Femur (tissue), 1 donor: Measurements from ENCODE around the gene STYX.

Experiments
- DNase-seq: peaks from one replicate; pipeline ENCODE4 v3.0.0-alpha.2; 2017

STYX gene, protein sequence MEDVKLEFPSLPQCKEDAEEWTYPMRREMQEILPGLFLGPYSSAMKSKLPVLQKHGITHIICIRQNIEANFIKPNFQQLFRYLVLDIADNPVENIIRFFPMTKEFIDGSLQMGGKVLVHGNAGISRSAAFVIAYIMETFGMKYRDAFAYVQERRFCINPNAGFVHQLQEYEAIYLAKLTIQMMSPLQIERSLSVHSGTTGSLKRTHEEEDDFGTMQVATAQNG

DNA sequence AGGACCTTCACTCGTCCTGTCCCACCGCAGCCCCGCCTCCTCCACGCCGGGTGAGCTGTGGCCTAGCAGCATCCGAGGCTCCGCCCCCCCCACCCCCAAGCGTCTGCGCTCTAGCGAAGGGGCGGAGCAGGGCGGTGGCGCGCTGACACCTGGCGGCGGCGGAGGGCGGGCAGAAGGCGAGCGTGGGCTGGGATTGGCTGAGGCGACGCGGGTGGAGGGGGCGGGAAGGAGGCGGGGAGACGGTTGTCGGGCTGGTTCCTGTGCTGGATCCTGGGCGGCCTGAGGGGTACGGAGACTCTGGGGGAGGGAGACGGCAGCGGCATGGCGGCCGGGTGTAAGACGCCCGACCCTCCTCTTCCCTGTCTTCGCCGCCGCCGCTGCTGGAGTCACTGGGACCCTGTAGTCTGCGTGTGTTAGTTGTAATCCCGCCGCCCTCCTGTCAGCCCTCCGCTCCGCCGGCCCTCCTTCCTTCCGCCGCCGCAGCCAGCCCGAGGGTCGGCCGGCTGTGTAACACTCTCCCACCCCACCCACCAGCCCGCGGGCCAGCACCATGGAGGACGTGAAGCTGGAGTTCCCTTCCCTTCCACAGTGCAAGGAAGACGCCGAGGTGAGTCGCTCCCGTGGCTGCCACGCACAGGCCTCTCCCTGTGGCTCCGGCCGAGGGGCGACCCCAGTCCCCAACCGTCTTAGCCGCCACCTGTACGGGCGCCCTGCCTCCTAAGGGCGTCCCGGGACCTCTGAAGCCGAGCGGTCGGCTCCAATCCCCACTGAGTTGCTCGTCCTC, at the start of gene STYX:
STYX (plus strand) TSS at position 242 of the 784 bp plus-strand sequence; CDS start at position 551, 309 bp downstream.
- DNase-seq, result peak; percentile 99

DNA sequence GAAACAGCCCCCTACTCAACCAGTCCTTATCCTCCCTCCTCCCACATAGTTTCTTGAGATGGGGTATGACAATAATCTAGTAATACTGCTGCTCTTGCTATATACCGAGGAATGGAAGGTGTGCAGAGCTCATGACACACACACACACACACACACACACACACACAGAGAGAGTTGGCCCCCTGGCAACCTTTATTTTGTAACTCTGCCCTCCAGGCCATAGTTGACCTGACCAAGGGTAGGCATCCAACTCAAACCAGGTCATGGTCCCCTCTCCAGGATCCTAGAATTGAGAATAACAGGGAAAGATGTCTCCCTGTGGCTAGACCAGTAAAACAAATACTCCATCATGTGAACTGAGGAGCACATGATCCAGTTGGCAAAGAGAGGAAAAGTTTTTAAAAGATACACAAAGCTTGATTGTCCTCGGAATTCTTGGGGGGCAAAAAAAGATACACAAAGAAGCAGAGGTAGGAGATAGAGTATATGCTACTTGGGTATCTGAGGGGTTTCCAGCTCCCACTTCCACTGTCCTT, 45.9 kb upstream of the STYX start:
- DNase-seq, result no peak

DNA sequence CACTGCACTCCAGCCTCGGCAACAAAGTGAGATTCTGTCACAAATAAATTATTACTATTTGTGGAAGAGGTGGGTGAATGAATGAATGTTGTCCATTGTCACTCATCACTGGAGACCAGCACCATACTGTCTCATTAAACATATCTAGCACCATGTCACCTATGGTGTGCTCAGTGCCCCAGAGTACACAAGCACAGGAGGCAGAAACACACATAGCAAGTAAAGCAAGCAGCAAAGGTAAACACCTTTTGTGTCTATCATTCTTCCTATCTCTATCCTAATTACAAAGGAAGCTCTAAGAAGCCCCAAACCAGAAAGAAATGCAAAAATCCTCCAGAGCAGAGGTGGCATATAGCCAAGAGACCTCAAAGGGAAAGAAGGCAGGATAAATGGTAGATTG, 43.8 kb upstream of the STYX start:
- DNase-seq, result no peak

DNA sequence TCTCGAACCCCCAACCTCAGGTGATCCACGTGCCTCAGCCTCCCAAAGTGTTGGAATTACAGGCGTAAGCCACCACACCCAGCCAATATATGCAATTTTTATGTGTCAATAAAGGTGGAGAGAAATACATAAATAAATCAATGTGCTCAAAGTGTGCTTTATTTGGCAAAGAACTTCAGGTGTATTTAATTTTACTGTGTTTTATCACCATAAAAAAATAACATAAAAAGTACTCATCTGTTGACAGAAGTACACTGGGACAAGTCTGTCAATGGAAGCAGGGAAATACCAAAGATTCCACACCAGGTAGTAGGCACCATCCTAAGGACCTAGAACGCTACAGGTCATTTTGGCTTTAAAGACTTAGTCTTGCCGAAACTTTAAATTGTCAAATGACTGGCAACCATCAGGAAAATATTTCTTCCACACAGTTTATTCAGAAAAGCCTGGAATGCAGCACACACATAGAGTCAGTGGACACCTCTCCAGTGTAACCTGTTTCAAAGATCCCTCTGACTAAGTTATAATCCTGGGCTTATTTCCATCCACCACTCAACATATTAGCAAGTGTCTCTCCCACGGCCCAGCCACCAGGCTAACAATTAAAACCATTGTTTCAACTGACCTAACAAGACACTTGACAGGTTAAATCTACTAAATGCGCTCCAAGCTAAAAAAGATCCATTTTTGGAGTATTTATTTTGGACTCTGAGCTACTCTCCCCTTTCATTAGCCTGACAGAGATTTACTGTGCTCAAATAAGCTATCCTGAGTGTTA, 38.8 kb upstream of the STYX start:
- DNase-seq, result no peak

DNA sequence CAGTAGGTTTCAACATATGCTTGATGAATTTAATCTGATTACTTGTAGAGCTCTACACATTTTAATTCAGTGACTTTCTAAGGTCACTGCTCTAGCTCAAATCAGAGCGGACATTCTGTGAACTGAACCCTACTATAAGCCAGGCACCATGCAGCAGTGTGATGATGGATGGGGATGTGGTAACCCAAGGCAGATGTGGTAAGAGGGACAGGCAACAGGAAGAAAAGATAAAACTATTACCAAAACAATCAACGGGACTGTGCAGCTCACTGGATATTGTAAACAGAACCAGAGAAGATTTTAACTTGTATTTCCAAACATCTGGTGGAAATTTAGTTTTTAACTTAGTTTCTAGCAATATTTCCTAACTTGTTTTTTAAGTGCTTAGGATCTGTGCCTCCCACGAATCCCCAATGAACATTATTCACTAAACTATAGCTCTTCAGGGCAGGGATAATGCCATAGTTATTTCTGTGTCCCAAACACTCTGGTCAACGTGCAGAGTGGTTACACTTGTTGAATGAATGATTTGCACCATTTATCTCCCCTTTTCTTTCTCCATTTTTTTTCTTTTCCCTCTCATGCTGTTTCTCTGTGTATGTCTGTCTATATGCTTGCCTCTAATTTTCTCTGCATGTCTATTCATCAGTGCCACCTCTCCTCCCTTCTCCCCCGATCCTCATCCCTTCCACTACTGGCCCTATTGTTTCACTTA, 37.6 kb upstream of the STYX start:
- DNase-seq, result peak; percentile 22

DNA sequence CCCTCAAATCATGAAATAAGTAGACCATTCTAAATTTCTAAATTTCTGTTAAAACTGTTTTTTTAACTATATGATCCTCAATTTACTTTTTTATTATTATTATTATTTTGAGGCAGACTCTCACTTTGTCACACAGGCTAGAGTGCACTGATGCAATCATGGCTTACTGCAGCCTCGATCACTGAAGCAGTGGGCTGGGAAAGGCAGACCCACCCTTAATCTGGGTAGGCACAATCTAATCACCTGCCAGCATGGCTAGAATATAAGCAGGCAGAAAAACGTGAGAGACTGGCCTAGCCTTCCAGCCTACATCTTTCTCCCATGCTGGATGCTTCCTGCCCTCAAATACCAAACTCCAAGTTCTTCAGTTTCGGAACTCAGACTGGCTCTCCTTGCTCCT, 36.9 kb upstream of the STYX start:
- DNase-seq, result no peak

DNA sequence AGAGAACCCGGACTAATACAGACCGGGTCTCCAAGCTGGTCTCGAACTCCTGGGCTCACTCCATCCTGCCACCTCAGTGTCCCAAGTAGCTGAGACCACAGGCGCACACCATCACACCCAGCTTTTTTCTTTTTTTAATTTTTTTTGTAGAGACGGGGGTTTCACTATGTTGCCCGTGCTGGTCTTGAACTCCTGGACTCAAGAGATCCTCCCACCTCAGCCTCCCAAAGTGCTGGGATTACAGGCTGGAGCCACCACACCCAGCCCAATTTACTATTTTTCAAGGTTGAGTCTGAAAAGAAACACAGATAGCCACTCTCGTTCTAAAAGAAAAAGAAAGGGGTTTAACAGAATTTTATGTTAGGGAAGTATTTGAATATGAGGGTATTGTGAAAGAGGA, 36.4 kb upstream of the STYX start:
- DNase-seq, result no peak

DNA sequence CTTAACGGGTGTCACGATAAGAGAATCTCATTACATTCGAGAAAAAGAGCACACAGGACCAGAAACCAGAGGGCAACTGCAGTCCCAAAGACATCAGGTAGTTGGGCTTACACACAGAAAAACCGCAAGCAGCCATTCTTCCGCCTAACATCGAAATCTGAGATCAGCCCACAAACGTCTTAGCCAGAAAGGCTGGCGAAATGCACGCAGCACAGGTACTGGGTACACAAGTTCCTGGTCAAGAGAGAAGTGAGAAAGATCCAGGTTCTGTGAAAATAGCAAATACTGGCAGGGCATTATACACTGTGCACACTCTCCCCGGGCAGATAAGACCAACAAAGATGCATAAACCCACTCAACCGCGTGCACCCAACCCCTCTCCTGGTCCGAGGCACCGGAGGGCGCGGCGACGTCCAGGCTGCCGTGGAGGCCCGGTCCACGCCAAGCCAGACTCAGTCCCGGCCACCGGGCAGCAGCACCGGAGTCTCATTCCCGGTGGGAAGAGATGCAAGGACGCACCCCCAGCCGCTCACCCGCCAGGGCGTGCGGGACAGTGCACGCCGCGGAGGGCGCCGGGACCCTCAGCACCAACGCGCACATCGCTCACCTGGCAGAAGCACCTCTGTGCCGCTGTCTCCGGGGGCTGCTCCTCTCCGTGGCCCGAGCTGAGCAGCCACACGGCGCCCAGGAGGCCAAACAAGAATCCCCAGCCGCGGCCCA, 35.0 kb upstream of the STYX start:
- DNase-seq, result peak; percentile 53

DNA sequence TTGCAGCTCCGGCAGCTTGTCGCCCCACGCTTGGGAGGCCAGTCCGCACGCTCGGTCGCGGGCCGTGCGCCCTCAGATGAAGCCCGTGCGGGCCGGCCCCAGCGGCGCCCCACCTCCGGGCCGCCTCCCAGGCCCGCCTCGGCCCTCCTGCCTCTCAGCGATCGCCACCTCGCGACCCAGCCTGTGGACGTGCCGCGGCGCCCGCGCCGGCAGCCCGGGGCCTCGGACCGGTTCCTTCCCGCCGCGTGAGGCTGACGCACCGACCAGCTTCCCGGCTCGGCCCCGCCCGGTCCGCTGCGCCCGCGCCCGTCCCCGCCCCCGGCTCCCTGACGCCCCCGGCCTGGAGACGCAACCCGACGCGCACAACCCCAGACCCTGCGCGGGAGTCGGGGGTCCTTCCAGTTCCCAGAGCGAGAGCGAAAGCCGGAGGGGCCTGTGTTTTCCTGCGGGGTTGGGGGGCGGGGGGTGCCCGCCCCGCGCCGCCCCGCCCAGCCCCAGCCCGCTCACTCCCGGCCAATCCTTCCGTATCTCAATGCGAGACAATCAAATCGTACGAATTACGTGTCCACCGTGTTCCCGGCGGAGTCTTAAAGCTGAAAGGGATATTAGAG, 34.4 kb upstream of the STYX start, which contains the start of gene ERO1A:
ERO1A (minus strand) TSS at position 78 of the 611 bp plus-strand sequence; CDS start at position 1, 77 bp downstream.
- DNase-seq, result peak; percentile 86

DNA sequence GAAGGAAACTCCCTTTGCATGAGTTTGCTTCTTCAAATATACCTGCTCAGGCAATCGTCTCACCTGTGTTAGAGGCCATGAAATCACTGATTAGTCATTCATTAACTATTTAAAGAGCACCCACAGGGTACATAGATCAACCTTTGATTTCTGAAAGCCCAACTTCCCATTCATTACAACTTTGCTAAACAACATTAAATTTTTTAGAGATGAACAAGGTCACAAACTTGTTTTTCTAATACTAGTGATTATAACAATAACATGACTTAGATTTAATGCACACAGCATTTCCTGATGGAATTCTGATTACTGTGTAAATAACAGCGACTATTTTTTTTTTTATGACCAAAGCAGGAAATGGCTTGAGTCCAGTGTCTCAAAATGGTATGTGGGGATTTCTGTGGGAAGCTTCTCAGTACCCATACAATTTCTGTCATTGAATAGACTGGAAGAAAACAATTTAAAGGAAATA, 29.2 kb upstream of the STYX start:
- no peak for DNase-seq

DNA sequence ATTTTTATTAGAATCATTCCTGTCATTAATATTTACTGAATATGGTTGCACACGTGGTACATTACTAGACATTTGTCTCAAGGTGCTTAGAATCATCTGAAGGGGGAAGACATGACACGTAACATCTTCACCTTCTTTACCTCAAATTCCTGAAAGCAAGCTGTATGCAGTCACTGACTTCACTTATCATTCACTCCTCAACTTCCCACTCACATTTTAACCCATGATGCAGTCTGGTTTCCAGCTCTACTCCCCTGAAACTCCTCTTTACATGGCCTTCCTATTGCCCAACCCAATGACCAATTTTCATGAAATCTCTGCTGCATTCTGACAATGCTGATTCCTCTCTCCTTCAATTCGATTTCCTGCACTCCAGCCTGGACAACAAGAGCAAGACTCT, 28.7 kb upstream of the STYX start:
- DNase-seq, result no peak

DNA sequence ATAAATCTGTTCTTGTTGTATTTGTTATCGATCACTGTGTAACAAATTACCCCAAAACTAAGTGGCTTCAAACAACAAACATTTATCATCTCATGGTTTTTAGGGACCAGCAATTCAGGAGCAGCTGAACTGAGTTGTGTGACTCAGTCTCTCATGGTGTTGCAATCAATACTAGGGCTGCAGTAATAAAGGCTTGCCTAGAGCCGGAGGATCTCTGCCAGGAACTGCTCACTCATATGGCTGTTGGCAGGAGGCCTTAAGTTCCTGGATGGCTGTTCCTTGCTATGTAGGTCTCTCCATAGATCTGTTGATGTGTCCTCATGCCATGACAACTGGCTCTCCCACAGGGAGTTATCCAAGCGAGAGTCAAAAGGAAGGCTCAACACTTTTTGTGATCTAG, 26.7 kb upstream of the STYX start:
- no peak for DNase-seq

DNA sequence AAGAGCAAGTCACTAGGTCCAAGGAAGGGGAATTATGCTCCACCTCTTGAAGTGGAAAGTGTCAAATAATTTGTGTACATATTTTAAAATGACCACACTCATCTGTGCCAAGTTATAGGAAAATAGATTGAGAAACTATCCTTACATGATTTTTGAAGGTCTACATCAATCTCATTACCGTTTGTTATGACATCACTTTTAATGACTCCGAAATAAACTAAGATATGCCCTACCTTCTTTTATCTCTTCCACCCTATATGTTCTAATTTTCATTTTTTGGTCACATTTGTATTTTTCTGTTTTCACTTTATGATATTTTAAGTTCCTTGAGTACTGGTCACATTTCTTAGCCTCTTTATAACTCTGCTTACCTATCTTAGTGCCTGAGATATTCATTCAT, 26.3 kb upstream of the STYX start:
- no peak for DNase-seq

DNA sequence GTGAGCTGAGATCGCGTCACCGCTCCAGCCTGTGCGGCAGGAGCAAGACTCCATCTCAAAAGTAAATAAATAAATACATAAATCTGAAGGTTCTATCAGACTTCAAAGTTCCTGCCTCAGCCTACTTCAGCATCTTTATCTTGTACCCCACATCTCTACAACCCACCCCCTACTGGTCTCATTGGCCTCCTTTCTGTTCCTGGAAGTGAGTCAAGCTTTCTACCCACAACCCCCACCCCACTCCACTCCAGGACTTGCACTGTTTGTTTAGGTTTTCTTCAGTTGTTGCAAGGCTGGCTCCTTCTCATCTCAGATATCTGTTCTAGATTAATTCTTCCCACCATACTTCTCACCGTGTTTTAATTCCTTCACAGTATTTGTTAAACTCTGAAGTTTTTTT, 23.7 kb upstream of the STYX start:
- DNase-seq, result no peak

DNA sequence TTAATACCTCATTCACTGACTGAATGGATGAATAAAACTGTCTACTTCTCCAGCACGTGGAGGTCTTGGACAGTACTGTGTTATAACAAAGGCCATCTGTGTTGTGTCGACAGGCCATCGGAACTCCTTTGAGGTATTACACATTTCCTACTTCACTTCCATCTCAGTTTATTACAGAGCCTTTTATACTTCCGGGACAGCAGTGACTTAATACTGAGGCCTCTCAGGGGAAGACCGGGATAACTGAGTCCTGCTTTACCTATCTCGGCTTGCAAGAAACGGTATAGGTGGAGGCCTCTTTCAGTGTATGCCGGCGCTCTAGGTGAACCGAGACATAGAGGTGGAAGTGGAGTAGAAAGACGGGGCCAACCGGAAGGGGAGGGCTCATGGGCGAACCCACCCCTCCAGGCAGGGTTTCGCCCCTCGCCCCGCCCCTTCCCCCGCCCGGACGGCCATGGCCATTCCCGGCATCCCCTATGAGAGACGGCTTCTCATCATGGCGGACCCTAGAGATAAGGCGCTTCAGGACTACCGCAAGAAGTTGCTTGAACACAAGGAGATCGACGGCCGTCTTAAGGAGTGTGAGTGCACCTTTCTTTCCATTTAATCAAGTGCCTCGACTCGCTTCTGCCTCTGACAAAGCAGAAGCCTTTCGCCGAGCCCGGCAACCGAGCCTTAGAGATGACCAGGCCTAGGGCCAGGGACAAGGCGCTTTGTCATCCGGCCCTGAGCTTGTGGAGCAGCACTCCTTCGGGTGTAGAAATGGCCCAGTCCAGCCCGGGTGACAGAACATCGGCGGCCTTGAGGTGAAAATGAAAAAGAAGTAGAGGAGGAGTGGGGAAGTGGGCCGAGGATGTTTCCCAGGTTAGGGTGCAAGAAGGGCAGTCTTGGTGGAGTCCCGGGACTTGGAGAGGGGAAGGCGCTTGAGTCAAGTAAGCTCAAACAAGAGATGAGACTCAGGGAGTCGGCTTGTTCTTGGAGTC, 23.0 kb upstream of the STYX start, which contains the start of gene PSMC6:
PSMC6 (plus strand) TSS at position 477 of the 983 bp plus-strand sequence; CDS start at position 497, 20 bp downstream.
- peak; percentile 97 for DNase-seq

DNA sequence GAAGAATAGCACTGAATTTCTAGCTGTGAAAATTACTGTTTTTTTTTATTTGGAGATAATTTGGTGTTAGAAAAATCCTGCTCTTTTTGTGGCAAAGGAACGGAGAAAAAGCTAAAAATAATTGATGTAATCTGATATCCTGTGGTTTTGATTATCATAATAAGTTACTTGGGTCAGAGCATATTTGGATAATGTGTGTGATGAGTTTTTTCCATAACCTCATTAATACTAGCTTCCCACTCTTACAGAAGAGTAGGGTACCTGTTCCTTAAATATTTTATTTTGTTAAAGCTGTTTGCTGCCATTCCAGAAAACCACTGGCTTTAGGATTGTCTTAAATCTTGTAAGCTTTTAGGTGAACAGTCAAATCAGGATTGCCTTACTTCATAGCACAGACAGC, 18.3 kb upstream of the STYX start:
- no peak for DNase-seq

DNA sequence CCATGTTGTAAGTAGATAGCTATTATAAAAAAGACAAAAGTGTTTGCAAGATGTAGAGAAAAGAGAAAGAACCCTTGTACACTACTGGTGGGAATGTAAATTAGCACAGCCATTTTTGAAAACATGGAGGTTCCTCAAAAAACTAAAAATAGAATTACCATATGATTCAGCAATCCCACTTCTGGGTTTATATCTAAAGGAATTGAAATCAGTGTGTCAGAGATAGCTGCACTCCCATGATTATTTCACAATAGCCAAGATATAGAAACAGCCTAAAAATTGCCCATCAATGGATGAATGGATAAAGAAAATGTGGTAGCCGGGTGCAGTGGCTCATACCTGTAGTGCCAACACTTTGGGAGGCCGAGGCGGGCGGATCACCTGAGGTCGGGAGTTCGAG, 13.8 kb upstream of the STYX start:
- DNase-seq, result no peak

DNA sequence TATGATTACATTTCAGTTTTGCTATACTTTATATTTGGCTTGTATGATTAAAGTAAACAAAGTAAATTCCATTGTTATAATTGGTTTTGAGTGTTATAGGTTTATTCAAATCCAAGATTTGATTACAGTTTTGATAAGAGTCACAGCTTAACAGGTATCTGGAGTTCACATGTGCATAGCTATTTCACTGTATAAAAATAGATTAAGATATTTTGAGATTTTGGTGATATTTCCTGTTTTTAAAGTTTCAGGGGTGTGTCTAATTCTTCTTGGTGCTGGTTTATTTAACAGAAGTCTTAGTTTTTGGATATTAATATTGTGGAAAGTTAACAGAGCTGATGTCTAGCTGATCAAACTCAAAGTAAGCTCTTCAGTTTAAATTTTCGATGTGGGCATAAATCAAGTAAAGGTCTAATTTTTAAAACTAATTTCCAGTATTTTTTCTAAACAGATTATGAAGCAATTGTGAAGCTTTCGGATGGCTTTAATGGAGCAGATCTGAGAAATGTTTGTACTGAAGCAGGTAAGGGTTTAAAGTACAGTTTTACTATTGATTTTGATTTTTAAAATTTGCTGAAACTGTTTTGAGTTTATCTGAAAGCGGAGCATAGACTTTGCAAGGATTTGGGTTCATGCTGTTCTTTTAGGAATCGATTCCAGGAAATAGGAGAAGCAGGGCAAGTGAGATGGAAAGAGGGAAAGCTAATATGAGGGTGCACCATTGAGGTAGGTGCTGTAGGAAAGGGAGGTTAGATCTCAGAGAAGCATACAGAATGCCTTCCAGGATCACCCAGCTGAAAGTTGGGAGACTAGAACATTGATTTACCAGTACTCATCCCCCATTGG, 6.2 kb upstream of the STYX start:
- no peak for DNase-seq

DNA sequence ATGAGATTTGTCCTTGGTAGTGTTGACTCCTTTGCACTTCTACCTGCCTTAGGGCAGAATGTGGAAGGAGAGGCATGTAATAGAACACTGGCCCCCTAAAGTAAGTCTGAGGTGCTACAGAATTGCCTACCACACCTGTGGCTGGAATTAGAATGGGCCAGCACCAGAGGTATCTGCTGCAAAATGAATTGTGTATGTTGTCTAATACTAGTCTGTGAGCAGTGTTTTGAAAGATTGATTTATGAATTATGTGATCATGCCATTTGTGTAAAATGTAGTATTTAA, 5.7 kb upstream of the STYX start:
- no peak for DNase-seq
